IMR-90 (cell line): ENCODE data around the gene ZMAT5.

Experiments used
- POLR2A ChIP-seq: IDR thresholded peaks from 2 replicates; pipeline ENCODE4 v1.6.1; 2012; ENCODE audit warnings: mild to moderate bottlenecking, low read depth, low read length
- TF ChIP-seq, protein P1 (sequence below): conservative IDR thresholded peaks from 2 replicates; pipeline ENCODE4 v1.5.1; 2012; ENCODE audit warnings: mild to moderate bottlenecking, low read depth, low read length, improper control_type of control experiment

GRCh38 chr22:29813126-29813525 is 46.3 kb upstream of the ZMAT5 start:
- TF ChIP-seq, protein P1, sequence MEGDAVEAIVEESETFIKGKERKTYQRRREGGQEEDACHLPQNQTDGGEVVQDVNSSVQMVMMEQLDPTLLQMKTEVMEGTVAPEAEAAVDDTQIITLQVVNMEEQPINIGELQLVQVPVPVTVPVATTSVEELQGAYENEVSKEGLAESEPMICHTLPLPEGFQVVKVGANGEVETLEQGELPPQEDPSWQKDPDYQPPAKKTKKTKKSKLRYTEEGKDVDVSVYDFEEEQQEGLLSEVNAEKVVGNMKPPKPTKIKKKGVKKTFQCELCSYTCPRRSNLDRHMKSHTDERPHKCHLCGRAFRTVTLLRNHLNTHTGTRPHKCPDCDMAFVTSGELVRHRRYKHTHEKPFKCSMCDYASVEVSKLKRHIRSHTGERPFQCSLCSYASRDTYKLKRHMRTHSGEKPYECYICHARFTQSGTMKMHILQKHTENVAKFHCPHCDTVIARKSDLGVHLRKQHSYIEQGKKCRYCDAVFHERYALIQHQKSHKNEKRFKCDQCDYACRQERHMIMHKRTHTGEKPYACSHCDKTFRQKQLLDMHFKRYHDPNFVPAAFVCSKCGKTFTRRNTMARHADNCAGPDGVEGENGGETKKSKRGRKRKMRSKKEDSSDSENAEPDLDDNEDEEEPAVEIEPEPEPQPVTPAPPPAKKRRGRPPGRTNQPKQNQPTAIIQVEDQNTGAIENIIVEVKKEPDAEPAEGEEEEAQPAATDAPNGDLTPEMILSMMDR, result no peak
- no peak for TF ChIP-seq POLR2A
